Measurements from ENCODE around the gene PALM.

GRCh38 chr19:679418-680286 lies 29.1 kb upstream of the PALM start:
- TF ChIP-seq TCF4 (CRISPR knock-in tag; IDR thresholded peaks at IDR 0.05; ENCODE audit: borderline replicate concordance) (no peak), ZC3H10 (CRISPR knock-in tag; IDR thresholded peaks at IDR 0.05) (no peak), ZFP30 (CRISPR knock-in tag; IDR thresholded peaks at IDR 0.05) (no peak)

Measured in SK-N-SH treated with all-trans-retinoic acid at 6 μM for 48 hours (cell line).